ENCODE measurements around the gene GPR137B.

DNA sequence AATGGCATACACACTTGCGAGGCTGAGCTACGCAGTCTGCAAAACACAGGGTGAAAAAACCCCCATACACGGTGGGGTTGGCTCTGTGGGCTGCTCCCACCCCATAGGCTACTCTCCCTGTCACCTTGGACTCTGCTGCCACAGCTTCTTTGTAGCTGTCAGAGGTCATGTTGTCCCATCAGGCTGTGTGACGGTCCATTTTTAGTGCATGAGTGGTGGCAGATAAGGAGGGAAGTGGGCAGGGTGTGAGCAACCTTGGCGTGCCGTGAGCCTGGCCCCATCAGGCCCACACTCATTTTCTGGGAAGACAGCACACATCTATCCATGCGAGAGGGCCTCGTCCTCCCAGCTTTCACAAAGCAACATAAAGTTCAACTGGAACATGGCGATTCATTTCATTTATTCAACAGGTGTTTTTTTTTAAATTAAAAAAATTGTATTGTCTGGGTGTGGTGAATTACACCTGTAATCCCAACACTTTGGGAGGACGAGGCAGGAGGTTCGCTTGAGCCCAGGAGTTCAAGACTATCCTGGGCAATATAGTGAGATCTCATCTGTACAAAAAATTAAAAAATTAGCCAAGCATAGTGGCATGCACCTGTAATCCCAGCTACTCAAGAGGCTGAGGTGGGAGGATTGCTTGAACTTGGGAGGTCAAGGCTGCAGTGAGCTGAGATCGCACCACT, 9.5 kb downstream of the GPR137B start:
- TF ChIP-seq CTCF (IDR thresholded peaks at IDR 0.05) (no peak), POLR2A (IDR thresholded peaks at IDR 0.05) (no peak)
